GM21723 (cell line): ENCODE results near the gene COX10.
"Not testable (repeated sequence)": the region's sequence is repeated elsewhere in the genome, so short reads cannot be mapped to it uniquely, and the experiment has no call there.

Experiments
- ATAC-seq: cut with Tn5 transposase; IDR thresholded peaks from one replicate; pipeline ENCODE4 v1.9.1; 2021; ENCODE audit warnings: mild to moderate bottlenecking, moderate library complexity; ENCODE audit not compliant: unreplicated experiment

The COX10 gene

GRCh38 chr17:14118951-14119350 lies 49.6 kb downstream of the COX10 start:
- ATAC-seq: peak; percentile 73

GRCh38 chr17:14119546-14119945 lies 50.2 kb downstream of the COX10 start:
- no peak for ATAC-seq

DNA sequence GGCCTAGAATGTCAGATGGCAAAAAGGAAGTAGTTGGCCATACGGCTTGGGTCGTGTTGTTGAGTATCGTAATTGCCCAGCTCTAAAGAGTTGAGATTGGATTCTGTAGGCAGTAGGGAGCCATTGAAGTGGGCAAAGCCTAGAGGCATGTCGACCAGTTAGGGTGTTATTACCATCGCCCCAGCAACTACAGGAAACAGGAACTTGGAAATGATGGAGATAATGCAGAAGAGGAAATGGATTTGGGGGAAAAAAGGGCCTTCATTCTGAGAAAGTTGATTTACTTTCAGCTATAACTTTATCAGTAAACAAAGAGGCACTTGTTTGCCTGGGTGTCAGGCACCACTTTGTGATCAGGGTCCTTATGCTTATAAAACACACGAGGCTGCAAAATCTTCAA lies 52.6 kb downstream of the COX10 start:
- no peak for ATAC-seq

GRCh38 chr17:14123619-14124278 lies 54.4 kb downstream of the COX10 start:
- ATAC-seq: no peak

DNA sequence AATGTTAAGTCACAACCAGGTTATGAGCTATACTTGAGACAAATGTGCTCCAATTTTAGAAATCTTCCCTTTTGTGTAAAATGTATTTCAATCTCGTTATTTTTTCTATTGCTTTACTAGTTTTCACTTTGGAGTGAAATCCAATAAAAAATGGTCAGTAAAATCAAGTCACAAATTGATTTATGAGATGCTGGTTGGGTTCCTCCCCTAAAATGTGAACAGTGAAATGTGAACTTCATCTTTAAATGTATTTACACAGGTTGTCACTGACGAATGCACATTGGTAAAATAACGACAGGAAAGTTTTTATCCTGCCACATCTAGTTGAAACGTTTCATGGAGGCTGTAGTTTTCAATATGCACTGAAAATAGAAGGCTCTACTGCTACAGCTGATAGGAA lies 55.5 kb downstream of the COX10 start:
- ATAC-seq: no peak

DNA sequence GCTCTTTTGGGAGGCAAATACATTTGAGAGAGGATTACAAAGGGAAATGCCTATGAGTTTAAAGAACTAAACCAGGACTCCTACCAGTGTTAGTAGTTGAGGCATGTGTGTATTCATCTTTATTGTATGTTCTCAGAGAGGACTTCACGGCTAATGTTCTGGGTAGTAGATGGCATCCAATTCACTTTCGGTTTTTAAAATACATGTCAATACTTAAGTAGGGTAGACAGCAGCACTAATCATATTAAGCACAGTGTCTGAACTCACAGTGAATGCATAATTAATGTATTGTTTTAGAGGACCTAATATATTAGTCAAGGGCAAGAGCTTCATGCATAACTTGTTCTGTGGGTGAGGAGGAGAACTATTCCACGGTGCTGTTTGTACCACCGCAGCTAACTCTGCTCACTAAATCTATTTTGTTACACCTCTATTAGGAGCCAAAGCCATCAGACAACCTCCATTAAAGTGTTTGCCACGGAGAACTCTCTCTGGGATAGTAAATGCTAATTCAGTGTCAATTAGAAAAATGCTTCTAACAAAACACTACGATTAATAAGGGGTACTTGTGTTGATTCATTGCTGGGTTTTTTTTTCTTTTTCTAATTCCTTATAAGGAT lies 56.3 kb downstream of the COX10 start:
- ATAC-seq: no peak

- ATAC-seq: no peak
These were observed 63.8 kb downstream of the COX10 start for GRCh38 chr17:14133104-14133503.

DNA sequence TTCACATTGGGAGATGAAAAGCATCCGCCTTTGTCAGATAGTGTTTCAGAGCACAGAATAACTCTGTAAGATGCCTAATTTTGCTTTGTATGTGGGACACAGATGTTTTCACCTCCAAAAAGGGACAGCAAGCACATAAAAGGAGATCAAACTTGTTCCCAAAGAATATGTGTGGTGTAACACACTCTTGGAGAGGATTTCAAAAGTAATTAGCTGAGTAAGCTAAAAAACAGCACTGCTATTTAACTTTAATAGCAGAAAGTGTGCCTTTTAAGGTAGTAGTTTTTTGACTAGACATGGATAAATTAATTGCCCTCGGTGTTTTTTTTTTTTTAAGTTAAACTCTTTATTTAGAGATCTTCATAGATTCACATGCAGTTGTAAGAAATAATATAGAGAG lies 65.2 kb downstream of the COX10 start:
- ATAC-seq: no peak

DNA sequence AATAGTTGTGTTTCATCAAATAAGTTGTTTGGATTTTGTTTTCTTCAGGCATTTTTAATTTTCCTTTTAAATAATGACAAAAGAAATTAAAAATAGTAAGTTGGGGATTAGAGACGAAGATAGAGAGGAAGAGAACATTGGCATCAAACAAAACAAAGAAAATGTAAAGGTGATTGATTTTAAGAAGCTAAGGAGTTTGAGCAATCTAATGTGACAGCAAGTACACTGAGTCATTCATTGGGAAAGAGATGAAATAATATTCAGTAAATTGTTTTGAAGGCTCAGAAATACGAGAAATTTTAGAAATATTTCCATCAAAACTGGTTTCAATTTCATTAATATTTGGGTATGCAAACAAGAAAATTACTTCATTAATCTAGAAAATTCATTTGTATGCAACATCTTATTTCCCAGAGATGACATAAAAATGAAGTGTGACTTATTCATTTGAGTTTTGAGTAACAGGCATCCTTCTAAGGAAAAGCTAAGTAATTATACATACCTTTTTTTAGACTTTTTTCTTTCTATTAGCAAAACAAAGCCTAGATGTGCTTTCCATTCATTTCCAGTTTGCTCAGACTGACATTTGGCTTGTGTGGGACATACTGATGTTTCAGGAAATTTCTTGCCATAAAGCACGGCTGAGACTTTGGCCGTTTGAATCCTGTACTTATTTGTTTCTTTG lies 66.7 kb downstream of the COX10 start:
- no peak for ATAC-seq

GRCh38 chr17:14138649-14139048 lies 69.3 kb downstream of the COX10 start:
- ATAC-seq: no peak

- no peak for ATAC-seq
These were observed 74.4 kb downstream of the COX10 start for GRCh38 chr17:14143688-14144087.

DNA sequence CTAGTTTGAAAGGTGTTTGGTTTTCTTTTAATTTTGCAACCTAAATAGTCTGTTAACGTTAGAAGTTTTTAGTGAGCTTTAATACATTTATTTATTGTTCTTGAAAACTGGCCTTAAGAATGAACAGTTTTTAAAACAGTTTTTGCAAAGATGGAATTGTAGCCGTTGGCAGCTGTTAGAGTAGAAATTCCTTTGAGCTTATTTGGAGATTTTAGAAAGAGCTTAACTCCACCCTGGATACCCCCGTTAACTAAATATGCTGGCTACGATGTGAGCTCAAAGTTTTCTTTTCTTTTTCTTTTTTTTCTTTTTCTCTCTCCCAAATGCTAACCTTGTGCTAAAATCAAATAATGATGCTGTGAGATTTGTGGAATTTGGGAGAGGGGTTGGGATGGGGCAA lies 75.2 kb downstream of the COX10 start:
- no peak for ATAC-seq

DNA sequence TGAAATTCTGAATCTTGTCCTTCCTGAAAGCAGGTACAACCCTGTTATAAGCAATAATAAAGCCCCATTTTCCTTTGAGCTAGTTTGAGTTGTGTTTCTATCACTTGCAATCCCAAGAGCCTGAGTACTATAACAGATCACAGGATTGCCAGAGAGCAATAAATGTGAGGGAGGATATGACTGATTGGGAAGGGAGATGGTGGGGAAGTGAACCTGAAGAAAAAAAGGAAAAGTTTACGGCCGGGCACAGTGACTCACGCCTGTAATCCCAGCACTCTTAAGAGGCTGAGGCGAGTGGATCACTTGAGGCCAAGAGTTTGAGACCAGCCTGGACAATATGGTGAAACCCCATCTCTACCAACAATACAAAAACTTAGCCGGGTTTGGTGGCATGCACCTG lies 80.4 kb downstream of the COX10 start:
- no peak for ATAC-seq

DNA sequence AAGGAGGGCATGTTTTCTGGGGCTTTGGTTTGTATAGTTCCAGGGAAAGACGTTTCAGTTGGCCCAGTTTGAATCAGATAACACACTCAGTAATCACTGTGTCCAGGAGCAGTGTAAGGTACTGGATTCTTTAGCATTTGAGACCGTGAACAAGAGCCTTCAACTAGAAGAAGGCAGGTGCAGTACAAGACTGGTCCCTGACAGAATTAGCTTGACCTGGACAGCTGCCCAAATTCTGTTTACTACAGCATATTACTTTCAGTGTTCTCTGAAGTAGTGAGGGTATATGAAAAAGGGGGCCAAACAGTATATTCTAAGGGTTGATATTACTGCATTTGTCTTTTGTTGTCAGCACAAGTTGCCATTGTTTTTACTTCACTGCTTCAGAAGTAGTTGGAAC lies 81.3 kb downstream of the COX10 start:
- ATAC-seq: no peak

- no peak for ATAC-seq
These were observed 83.4 kb downstream of the COX10 start for GRCh38 chr17:14152721-14153120.

- ATAC-seq: no peak
These were observed 84.1 kb downstream of the COX10 start for GRCh38 chr17:14153374-14153773.

DNA sequence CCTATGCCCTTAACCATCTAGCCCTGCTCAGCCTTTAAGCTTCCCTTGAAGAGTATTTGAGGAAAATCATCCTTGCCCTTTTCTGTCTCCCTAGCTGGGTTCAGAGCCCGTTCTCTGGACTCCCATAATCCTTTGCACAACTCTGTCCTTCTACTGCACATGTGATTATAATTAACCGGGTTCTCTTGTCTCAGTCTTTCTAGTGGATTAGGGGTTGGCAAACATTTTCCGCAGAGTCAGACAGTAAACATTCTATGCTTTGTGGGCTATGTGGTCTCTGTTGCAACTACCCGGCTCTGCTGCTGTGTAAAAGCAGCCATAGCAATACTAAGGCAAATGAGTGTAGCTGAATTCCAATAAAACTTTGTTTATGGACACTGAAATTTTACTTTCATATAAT lies 87.4 kb downstream of the COX10 start:
- no peak for ATAC-seq

DNA sequence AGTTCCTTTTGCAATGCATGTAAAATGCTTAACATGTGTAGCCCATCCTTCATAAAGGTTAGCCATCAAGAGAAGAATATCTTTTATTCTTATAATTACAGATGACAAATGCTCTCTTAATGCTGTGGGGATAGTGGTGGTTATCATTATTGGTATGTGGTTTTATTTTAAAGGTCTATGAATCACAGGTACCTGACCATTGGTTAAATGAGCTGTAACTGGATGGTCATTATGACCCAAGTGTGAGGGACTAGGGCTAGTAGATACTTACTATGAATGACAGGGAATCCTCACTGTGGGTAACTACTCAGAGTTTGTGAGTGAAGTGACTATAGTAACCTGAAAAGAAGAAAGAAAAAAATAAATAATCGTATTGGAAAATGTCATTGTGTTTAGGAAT lies 88.5 kb downstream of the COX10 start:
- ATAC-seq: no peak

DNA sequence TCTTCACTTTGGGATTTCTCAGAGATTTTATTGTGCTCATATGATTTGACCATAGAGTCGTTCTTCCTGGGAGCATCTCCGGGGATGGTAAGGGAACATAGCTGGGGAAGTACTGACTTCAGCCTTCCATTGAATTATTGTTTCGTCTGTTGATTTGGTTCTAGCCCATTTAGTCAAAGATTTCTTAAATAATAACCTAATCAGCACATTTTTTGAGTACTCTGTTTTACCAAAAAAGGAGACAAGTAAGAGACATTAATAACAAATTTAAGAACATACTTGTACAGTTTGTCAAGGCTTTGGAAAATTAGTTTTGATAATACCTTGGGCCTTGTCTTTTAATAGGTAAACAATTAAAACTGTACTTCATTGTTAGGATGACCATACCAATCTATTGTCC lies 89.4 kb downstream of the COX10 start:
- no peak for ATAC-seq

DNA sequence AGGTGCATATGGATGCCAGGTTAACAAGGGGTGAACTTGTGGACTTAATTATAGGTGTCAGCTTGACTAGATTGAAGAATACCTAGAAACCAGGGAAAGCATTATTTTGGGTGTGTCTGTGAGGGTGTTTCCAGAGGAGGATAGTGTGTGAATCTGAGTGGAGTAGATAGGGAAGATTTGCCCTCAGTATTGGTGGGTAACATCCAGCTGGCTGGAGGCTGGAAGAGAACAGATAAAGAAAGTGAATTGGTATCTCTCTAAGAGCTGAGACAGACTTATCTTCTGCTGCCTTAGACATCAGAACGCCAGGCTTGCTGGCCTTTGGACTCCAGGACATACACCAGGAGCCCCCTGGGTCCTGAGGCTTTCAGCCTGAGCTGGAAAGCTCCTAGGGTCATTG lies 92.1 kb downstream of the COX10 start:
- no peak for ATAC-seq

DNA sequence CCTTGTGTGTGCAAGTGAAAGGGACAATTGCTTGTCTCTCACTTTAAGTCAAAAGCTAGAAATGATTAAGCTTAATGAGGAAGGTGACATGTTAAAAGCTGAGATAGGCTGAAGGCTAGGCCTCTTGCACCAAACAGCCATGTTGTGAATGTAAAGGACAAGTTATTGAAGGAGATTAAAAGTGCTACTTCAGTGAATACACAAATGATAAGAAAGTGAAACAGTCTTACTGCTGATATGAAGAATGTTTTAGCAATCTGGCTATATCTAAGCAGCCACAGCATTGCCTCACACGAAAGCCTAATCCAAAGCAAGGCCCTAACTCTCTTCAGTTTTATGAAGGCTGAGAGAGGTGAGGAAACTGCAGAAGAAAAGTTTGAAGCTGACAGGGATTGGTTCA lies 96.3 kb downstream of the COX10 start:
- ATAC-seq: no peak

DNA sequence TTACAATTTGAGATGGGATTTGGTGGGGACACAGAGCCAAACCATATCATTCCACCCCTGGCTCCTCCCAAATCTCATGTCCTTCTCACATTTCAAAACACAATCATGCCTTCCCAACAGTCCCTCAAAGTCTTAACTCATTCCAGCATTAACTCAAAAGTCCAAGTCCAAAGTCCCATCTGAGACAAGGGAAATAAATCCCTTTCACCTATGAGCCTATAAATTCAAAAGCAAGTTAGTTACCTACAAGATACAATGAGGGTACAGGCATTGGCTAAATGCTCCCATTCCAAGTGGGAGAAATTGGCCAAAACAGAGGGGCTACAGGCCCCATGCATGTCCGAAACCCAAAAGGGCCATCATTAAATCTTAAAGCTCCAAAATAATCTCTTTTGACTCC lies 98.5 kb downstream of the COX10 start:
- ATAC-seq: not testable (repeated sequence)
